OCI-LY3 (cell line): Measurements from ENCODE around the gene LIPC.

ENCODE experiments used
- H2AFZ ChIP-seq: fragments of 200-600, 300-600 bp; shearing (Covaris generic); 2 replicates; pipeline ENCODE4 v1.6.0; 2014; ENCODE audit warnings: antibody characterized with exemption, low read depth, low read length
- H3K27ac ChIP-seq: fragments of 200-600, 300-600 bp; sonication (generic); 2 replicates; pipeline ENCODE4 v1.5.1; 2014; ENCODE audit warnings: mild to moderate bottlenecking, low read length, moderate library complexity, mixed read lengths
- H3K27me3 ChIP-seq: fragments of 200-600, 300-600 bp; sonication (generic); 2 replicates; pipeline ENCODE4 v1.6.1; 2014; ENCODE audit warnings: low read depth, low read length, mixed read lengths
- H3K36me3 ChIP-seq: fragments of 200-600, 300-600 bp; sonication (generic); replicated peaks from 2 replicates; pipeline ENCODE3; 2014; ENCODE audit warnings: low read depth, low read length, mixed read lengths
- H3K4me1 ChIP-seq: fragments of 300-600, 200-600 bp; sonication (generic); 2 replicates; pipeline ENCODE4 v1.6.1; 2014; ENCODE audit warnings: low read length, mixed read lengths
- H3K4me2 ChIP-seq: fragments of 200-600, 300-600 bp; sonication (generic); 2 replicates; pipeline ENCODE4 v1.6.1; 2014; ENCODE audit warnings: low read length, mixed read lengths
- H3K4me3 ChIP-seq: fragments of 300-600, 200-600 bp; sonication (generic); 2 replicates; pipeline ENCODE4 v1.5.1; 2014; ENCODE audit warnings: antibody characterized with exemption, mild to moderate bottlenecking, low read length, moderate library complexity
- H3K79me2 ChIP-seq: fragments of 300-600, 200-600 bp; shearing (Covaris generic); 2 replicates; pipeline ENCODE4 v1.6.1; 2014; ENCODE audit warnings: mild to moderate bottlenecking, low read length, mixed read lengths
- H3K9ac ChIP-seq: fragments of 300-600, 200-600 bp; shearing (Covaris generic); 2 replicates; pipeline ENCODE4 v1.6.0; 2014; ENCODE audit warnings: mild to moderate bottlenecking, low read length, moderate library complexity
- H3K9me3 ChIP-seq: fragments of 200-600, 300-600 bp; shearing (Covaris generic); 2 replicates; pipeline ENCODE4 v1.6.1; 2014; ENCODE audit warnings: low read length, mixed read lengths; ENCODE audit not compliant: insufficient read depth
- H4K20me1 ChIP-seq: fragments of 200-600, 300-600 bp; sonication (generic); 2 replicates; pipeline ENCODE4 v1.6.1; 2016; ENCODE audit warnings: low read length, mixed read lengths; ENCODE audit not compliant: insufficient read depth
- CTCF ChIP-seq: fragments of 200-600, 300-600 bp; sonication (generic); IDR thresholded peaks from 2 replicates; pipeline ENCODE4 v1.5.1; 2014; ENCODE audit warnings: antibody characterized with exemption, low read length, low read depth
- EZH2phosphoT487 ChIP-seq: fragments of 200-600 bp; shearing (Covaris generic); IDR thresholded peaks from 2 replicates; pipeline ENCODE4 v1.6.1; 2018; ENCODE audit warnings: antibody characterized with exemption, mixed run types, low read depth

The LIPC gene

GRCh38 chr15:58590926-58591325, 159.1 kb downstream of the LIPC start:
- H4K20me1 ChIP-seq: no peaks in the 10 kb centered on the region
- H3K27me3 ChIP-seq: no peaks in the 10 kb centered on the region
- H3K36me3 ChIP-seq: peaks cover 2% of the 10 kb centered on the region
- H3K4me1 ChIP-seq: peaks cover 21% of the 10 kb centered on the region
- no peak overlapping the region for H3K27ac ChIP-seq
- TF ChIP-seq CTCF (no peak), EZH2phosphoT487 (no peak)
- no peaks in the 10 kb centered on the region for H3K9me3 ChIP-seq
- H3K4me3 ChIP-seq: no peak overlapping the region
- H3K9ac ChIP-seq: no peak overlapping the region
- H2AFZ ChIP-seq: no peak overlapping the region
- H3K79me2 ChIP-seq: no peaks in the 10 kb centered on the region
- H3K4me2 ChIP-seq: no peak overlapping the region

GRCh38 chr15:58593870-58594269, 162.1 kb downstream of the LIPC start:
- Histone ChIP-seq H3K9me3 (no peaks in the 10 kb centered on the region), H2AFZ (no peak overlapping the region), H3K36me3 (peaks cover 10% of the 10 kb centered on the region), H3K4me3 (no peak overlapping the region), H3K9ac (no peak overlapping the region), H3K4me2 (0 out of 2 replicates have a peak overlapping the region, but pooled peaks have one; percentile 2), H3K27me3 (no peaks in the 10 kb centered on the region), H4K20me1 (no peaks in the 10 kb centered on the region), H3K27ac (no peak overlapping the region), H3K79me2 (no peaks in the 10 kb centered on the region), H3K4me1 (peaks cover 21% of the 10 kb centered on the region)
- TF ChIP-seq EZH2phosphoT487 (no peak), CTCF (no peak)

GRCh38 chr15:58594898-58595297, 163.1 kb downstream of the LIPC start:
- Histone ChIP-seq H3K4me3 (no peak overlapping the region), H3K79me2 (no peaks in the 10 kb centered on the region), H3K4me2 (peak overlapping the region; percentile 11; the same call in 1 of the 2 replicates), H4K20me1 (no peaks in the 10 kb centered on the region), H3K9me3 (no peaks in the 10 kb centered on the region), H3K36me3 (peaks cover 10% of the 10 kb centered on the region), H2AFZ (no peak overlapping the region), H3K27ac (no peak overlapping the region), H3K27me3 (no peaks in the 10 kb centered on the region), H3K9ac (no peak overlapping the region), H3K4me1 (peaks cover 21% of the 10 kb centered on the region)
- TF ChIP-seq EZH2phosphoT487 (no peak), CTCF (no peak)

GRCh38 chr15:58595516-58596263, 163.9 kb downstream of the LIPC start:
- no peak overlapping the region for H3K4me2 ChIP-seq
- no peak overlapping the region for H3K27ac ChIP-seq
- TF ChIP-seq CTCF (no peak), EZH2phosphoT487 (no peak)

More at GRCh38 chr15:58595516-58596263, 163.9 kb downstream of the LIPC start:
- Histone ChIP-seq H3K36me3 (peaks cover 10% of the 10 kb centered on the region), H3K79me2 (no peaks in the 10 kb centered on the region), H3K9me3 (no peaks in the 10 kb centered on the region), H3K9ac (no peak overlapping the region), H2AFZ (no peak overlapping the region), H3K4me1 (peaks cover 21% of the 10 kb centered on the region), H3K27me3 (no peaks in the 10 kb centered on the region), H3K4me3 (no peak overlapping the region), H4K20me1 (no peaks in the 10 kb centered on the region)
